ENCODE results near the gene CACNA1D.

CACNA1D gene

DNA sequence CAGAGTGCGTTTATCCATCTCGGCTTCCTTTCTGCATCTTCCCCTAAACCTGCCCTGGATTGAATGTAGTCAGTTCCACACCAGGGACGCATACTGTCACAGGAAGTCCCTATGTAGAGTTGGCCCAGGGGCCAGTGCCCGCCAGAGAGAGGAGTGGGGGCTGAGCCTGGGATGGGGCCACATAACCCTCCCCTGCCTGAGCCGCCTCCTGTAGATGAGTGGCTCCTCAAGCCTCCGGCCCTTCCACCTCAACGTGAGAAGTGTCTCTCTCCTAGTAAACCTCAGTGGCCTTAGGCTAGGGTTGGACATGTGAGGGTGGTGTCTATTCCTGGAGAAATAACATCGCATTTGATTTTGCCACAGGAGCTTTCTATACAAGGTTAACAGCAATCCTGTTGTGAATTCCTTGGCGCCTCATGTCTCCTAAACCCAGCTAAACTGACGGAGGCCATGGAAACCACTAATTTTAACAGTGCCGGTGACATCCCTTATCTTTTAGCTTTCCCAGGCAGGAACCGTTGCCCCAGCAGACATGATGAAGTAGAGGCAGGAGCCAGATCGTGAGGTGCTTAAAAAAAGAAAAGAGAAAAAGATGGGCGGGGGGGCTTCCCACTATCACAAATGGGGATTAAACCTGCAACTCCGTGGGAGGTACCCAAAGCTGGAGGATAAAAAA lies 180.7 kb downstream of the CACNA1D start:
- TF ChIP-seq, protein P1, sequence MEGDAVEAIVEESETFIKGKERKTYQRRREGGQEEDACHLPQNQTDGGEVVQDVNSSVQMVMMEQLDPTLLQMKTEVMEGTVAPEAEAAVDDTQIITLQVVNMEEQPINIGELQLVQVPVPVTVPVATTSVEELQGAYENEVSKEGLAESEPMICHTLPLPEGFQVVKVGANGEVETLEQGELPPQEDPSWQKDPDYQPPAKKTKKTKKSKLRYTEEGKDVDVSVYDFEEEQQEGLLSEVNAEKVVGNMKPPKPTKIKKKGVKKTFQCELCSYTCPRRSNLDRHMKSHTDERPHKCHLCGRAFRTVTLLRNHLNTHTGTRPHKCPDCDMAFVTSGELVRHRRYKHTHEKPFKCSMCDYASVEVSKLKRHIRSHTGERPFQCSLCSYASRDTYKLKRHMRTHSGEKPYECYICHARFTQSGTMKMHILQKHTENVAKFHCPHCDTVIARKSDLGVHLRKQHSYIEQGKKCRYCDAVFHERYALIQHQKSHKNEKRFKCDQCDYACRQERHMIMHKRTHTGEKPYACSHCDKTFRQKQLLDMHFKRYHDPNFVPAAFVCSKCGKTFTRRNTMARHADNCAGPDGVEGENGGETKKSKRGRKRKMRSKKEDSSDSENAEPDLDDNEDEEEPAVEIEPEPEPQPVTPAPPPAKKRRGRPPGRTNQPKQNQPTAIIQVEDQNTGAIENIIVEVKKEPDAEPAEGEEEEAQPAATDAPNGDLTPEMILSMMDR (IDR thresholded peaks at IDR 0.05; ENCODE audit: low read depth, low read length), result no peak

DNA sequence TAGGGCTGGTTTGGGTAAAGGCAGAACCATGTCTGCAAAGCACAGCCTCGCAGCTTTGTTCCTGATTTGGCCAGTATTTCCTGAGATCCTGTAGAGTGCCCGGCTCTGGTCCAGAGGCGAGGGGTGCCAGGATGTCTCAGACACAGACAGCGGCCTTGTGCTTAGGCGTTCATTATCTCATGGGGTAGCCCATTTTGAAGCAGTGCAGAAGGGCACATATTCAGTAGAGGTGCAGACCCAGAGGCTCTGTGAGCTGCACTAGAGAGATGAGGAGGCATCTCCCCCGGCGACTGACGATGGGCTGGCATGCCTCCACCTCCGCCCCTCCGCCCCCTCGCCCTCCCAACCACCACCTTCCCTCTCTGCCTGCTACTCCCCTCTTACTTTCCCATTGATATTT lies 181.5 kb downstream of the CACNA1D start:
- TF ChIP-seq, protein P1 (IDR thresholded peaks at IDR 0.05; ENCODE audit: low read depth, low read length), result no peak
- DNase-seq (ENCODE audit: extremely low read depth, low read depth), result no peak

More for the DNA sequence above, 180.7 kb downstream of the CACNA1D start:
- no peak for DNase-seq (ENCODE audit: extremely low read depth, low read depth)

DNA sequence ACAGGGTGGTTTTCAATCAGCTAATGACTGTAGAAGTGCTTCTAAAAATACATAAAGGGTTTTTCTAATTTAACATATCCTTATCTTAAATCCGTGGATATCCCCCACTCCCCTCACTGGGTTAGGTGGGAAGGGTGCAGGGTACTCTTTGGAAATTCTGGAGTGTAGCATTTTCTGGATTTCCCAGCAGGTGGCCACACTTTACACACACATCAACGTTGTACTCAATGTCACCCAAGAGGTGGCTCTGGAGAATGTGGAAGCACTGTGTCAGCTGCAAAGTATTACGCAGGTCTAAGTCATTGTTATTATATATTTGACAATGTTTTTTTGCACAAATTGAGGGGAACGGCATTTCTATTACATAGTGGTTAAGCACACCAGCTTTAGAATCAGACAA lies 183.0 kb downstream of the CACNA1D start:
- no peak for DNase-seq (ENCODE audit: extremely low read depth, low read depth)
- TF ChIP-seq, protein P1 (IDR thresholded peaks at IDR 0.05; ENCODE audit: low read depth, low read length), result peak; percentile 16

DNA sequence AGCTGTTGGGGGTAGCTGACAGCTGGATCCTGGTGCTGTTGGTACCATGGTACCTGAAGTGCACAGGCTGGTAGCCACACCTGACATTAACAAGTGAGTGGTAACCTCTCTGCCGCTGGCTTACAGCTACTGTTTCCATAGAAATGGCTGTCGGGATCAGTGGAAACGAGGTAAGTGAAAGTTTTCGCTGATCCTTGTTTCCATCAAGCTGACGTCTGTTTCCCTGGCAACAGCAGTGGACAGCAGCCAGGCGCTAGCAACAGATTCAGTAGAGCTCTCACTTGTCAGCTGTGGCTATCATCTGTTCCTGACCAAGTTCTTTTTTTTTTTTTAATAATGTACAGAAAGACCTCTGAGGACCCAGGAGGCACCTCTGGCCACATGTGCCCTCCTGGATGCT lies 185.6 kb downstream of the CACNA1D start:
- no peak for DNase-seq (ENCODE audit: extremely low read depth, low read depth)
- TF ChIP-seq, protein P1 (IDR thresholded peaks at IDR 0.05; ENCODE audit: low read depth, low read length), result no peak

DNA sequence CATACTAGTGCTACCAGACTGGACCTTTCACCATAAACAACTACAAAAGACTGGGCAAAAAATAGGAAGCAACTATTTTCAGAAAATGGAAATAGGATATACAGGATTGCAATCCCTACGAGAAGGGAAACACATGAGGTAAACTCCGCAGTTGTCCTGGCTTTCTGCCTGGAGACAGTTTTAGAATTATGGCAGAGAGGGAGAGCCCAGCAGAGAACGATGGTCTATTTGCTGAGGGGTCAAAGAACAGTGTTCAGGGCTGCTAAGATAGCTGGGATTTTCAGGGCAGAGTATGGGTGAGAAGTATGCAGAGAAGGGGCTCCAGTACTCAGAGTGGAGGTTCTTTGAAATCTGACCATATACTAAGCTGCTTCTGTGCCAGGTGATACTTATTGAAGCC lies 188.4 kb downstream of the CACNA1D start:
- DNase-seq (ENCODE audit: extremely low read depth, low read depth), result no peak
- TF ChIP-seq, protein P1 (IDR thresholded peaks at IDR 0.05; ENCODE audit: low read depth, low read length), result no peak

DNA sequence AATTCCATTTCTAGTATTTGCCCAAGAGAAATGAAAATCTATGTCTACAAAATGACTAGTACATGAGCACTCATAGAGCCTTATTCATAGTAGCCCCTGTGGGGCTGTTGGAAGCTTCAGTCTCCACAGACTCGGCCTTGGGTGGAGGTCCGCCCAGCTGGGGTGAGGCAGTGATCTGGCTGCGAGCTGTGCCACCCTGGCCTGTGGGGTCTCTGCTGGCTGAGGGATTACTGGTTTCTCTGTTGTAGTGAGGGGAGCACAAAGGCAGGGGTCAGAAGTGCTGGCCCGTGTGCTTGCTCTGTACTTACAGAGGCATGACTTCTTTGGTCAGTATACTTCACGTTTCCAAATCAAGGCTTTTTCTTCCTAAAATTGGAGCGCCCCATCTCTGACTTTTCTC lies 193.7 kb downstream of the CACNA1D start:
- no peak for DNase-seq (ENCODE audit: extremely low read depth, low read depth)
- TF ChIP-seq, protein P1 (IDR thresholded peaks at IDR 0.05; ENCODE audit: low read depth, low read length), result no peak

DNA sequence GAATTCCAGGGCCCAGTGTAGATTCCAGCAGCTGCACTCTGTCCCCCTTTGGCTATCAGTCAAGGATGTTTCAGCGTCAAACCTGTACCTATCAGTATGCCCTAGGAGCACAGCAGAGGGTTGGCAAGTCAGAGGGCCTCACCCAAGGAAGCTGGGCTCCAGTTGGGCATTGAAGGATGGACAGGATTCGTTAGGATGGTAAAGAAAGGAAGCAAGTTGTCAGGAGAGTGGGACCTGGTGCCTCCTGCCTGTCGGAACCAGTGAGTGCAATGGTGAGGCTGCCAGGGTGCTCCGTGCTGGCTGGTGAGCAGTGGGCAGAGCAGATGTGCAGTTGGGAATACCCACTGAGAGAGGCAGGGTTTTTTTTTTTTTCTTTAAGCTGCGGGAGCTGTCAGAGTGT lies 194.6 kb downstream of the CACNA1D start:
- no peak for DNase-seq (ENCODE audit: extremely low read depth, low read depth)
- TF ChIP-seq, protein P1 (IDR thresholded peaks at IDR 0.05; ENCODE audit: low read depth, low read length), result no peak

Data from AG09319 (cell line).